HG02943 (cell line): Measurements from ENCODE around the gene TMEM94.
A peak's percentile ranks its signal among the peaks of the same experiment; 100 is the strongest.
"Not testable (repeated sequence)": the region's sequence is repeated elsewhere in the genome, so short reads cannot be mapped to it uniquely, and the experiment has no call there.

Experiments used
- ATAC-seq: cut with Tn5 transposase; IDR thresholded peaks from one replicate; pipeline ENCODE4 v1.9.1; 2021; ENCODE audit warnings: mild to moderate bottlenecking, low read depth, moderate library complexity; ENCODE audit not compliant: unreplicated experiment

TMEM94 gene

GRCh38 chr17:75456417-75457046 is at the start of gene TMEM94:
Gene TMEM94 (plus strand): TSS chr17:75456635. CDS start chr17:75471906, 15,271 bp downstream.
- ATAC-seq = peak; percentile 90

DNA sequence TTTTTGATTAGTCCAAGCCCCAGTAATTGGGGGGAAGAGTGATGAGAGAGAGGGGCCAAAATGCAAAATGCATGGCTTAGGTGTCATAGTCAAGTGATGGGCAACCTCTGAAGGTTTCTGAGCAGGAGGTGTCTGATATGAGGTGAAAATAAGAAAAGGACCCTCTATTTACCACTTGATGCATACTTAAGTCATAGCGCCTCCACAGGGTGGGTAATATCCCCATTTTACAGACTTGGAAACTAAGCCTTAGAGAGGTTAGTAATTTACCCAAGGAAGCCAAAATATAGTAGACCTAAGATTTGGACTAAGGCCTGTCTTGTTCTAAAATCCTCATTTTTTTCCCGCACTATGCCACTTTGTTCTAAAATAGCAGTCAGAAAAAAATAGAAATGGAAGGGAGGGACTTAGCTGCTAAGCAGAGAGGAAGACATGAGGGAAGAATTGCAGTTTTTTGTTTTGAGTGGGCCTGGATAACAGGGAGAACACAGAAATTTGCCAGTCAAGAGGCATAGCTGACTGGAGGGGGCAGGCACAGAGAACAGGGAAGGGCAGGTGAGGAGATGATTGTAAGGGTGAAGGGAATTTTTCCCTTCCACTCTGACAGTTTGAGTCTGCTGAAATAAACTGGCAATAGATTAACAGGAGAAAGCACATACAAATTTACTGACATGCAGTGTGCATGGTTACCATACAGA is 48.6 kb upstream of the TMEM94 start:
- no peak for ATAC-seq

DNA sequence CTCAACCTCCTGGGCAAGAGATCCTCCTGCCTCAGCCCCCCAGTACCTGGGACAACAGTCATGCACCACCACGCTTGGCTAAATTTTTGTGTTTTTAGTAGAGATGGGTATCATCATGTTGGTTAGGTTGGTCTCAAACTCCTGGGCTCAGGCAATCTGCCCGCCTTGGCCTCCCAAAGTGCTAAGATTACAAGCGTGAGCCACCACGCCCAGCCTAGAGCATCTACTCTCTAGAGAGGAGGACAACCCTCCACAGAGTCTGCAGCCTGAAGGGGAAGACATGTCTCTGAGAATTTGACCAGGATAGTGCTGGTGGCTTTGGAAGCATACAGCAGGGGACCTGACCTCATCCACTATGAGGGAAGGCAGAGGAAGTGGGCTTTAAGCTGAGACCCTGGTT is 46.3 kb upstream of the TMEM94 start:
- no peak for ATAC-seq

DNA sequence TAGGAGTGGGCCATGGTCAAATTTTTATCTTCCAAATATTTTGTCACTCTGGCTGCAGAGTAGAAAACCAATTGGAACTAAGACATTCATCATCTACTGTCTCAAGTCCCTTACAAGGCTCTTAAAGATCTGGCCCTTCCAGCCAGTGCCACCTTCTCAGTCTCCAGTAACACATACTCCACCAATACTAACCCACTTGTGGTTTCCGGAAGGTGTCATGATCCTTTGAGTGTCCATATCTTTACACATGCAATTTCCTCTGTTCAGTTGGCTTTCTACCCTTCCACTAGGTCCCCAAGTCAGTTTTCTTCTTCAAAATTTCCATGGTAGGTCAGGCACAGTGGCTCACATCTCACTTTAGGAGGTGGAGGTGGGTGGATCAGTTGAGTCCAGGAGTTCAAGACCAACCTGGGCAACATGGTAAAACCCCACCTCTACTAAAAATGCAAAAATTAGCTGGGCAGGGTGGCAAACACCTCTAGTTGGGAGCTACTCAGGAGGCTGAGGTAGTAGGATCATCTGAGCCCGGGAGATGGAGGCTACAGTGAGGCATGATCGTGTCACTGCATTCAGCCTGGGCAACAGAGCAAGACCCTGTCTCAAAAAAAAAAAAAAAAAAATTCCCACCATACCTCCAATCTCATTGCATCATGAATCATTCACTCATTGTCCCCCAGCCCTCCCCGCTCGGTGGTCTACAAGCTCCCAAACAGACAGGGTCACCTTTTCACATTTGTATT is 44.9 kb upstream of the TMEM94 start:
- ATAC-seq = no peak

DNA sequence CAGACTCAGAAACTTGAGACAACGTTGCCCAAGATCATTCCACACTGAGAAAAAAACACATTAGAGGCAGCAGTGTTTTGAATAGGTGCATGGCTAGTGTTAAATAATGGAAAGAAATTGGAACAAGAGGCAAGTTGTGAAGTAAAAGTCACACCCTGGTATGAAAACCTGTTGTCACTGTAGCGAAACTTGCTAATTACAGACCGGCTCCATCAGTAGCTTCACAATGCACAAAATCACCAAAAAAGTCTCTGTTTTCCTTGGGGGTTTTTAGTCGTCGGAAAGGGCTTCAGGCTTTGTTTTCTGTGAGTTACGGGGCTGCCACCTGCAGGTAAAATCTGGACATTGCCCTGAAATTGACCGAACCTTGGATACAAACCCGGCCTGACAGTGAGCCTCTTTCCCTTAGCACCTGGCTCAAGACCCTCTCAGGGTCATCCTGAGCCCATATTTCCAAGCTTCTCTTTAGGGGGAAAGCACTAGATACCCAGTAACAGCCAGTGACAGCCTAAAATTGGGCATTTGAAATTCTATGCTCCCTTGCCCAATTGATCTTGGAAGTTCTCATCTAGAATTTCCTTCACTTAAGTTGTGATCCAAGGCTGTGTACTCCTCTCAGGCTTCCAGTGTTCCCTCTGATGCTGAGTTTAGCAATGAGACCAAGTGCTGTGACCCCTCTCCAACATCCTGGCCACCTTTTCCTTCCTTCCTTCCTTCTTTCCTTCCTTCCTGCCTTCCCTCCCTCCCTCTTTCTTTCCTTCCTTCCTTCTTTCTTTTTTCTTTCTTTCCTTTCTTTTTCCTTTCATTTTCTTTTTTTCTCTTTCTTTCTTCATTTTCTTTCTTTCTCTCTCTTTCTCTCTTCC is 43.7 kb upstream of the TMEM94 start:
- ATAC-seq = no peak

DNA sequence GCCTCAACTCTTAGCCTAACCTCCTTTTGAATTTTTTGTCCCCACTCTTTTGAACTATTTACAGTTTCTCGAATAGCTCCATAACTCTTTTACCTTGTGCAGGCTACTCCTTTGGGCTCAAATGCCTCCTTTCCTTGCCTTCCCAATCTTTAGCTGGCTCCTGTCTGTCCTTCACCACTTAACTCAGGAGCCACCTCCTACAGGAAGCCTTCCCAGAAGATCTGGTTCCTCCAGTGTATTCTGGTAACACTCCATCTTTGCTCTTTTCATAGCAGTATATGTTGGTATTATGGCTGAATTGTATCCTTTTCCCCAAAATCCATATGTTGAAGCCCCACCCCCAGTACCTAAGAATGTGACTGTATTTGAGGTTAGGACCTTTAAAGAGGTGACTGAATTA is 41.9 kb upstream of the TMEM94 start:
- ATAC-seq = no peak

- ATAC-seq = no peak
Measured at GRCh38 chr17:75416006-75416405, 40.4 kb upstream of the TMEM94 start.

- ATAC-seq = no peak
Measured at GRCh38 chr17:75417054-75417580, 39.3 kb upstream of the TMEM94 start.

DNA sequence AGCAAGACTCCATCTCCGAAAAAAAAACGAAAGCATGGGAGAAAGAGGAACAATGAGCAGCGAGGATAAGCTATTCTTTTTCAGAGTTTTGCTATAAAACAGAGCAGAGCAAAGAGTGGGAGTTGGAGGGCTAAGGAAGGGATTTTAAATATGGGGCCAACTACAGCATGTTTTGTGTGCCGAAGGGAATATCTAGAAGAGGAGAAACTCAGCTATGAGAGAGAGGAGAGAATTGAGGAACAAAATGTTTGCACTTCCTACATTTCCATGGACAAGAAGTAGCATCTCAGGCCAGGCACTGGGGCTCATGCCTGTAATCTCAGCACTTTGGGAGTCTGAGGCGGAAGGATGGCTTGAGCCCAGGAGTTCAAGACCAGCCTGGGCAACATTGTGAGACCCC is 37.9 kb upstream of the TMEM94 start:
- no peak for ATAC-seq

DNA sequence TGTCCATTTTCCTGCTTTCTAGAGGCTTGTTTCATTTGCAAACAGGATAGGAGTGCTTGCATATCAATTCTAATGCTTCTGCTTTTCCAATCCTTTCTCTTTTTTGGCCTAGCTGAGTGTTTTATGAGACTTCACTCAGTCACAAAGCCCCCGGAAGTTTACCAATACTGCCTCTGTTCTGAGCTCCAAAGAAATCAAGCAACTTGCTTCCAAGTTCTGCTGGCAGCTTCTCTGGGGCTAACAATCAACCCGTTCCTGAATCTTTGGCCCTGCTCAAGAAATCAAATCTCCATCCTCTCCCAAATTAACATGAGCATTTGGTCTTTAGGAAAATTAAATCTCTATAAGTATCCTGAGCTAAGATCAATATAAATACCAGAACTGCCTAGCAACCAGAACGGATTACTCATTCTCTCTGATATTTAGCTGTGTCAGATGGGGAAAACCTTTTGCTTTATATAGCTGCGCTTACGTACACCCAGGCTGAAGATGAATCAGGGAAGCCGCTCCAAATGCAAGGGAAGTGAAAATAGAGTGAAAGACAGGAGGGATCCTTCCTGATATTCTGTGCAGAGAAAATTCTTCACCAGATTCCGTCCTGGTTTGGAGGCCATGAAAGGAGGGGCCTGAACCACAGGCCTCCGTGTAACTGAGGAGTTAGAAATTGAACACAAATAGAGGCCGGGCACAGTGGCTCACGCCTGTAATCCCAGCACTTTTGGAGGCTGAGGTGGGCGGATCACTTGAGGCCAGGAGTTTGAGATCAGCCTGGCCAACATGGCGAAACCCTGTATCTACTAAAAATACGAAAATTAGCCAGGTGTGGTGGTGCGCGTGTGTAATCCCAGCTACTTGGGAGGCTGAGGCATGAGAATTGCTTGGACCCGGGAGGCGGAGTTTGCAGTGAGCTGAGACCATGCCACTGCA is 27.6 kb upstream of the TMEM94 start:
- no peak for ATAC-seq

DNA sequence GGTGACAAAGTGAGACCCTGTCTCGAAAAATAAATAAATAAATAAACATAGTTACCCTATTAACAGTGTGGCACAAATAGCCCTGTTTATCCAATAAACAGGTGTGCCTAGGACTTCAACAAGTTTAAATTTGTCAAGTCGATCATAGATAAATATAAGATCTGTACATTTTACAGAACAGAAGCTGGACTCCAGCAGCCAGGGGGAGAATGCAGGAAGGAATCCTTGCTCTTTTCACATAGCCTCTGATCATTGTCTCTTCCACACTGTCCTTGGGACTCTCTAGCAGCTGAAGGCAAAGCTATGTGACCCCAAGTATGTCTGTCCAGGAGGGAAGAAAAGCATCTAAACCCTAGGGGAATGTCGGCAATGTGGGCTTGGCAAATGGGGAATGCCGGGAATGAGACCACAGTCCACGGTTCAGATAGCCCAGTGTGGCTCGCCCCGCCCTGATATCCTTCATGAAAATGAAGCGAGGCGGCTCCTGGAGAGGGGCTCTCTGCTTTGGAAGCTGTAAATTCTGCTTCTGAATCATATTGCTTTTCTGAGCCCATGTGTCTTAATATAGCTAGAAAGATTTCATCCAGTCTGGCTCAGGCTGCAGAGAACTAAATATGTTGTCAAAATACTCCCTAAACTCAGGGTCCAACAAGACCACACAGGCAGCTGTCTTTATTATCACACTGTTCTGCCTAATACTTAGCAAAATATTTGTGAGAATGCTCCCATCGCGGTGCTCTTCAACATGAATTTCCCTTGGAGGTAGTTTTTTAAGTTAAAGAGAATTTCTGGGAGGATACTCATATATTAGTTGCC is 26.1 kb upstream of the TMEM94 start:
- ATAC-seq = no peak

DNA sequence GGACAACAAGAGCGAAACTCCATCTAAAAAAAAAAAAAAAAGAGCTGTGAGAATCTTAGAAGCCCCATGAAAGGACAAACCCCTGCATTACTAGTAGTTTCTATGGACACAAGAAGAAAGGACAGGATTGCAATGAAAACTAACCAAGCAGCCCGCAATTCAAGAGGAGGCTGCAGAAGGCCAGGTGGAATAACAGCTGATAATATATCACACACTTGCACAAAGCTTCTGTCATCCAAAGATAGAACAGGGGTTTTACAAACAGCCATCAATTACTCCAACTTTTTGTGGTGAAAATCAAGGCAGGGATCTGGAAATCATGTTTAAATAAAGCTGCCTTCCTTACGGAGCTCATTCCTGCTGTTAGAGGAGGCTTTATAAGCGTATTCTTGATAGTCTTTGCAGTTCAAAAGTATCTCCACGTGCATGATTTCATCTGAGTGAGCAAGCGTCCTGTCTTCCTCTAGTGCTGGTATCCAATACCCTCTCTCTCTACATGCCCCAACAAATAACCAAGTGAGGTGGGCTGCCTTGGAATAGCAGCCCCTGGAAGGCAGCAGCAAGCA is 23.1 kb upstream of the TMEM94 start:
- no peak for ATAC-seq

DNA sequence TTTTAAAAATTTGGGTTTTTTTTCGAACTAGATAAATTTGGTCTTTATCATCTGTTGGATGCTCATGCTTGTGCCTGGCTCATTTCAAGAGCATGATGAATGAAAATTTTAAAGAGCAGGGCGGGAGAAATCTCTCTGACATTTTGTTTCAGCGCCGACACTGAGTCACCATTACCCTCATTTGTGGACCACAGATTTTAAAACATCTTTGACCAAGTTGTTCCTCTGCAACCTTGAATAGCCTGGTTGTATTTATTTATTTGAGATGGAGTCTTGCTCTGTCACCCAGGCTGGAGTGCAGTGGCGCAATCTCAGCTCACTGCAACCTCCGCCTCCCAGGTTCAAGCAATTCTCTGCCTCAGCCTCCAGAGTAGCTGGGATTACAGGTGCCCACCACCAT is 22.0 kb upstream of the TMEM94 start:
- not testable (repeated sequence) for ATAC-seq

GRCh38 chr17:75437404-75437803 is 19.0 kb upstream of the TMEM94 start:
- not testable (repeated sequence) for ATAC-seq

DNA sequence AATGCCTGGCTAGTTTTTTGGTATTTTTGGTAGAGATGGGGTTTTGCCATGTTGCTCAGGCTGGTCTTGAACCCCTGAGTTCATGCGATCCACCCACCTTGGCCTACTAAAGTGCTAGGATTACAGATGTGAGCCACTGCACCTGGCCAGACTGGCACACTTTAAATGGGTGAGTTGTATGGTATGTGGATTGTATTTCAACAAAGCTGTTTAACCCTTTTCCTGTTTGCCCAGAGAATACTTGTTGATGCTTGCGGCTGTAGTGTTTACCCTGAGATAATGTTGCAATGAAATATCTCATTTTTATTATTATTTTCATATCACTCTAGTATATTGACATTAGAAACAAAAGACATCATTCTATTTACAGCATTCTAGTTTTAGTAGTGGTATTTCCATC is 17.1 kb upstream of the TMEM94 start:
- no peak for ATAC-seq

DNA sequence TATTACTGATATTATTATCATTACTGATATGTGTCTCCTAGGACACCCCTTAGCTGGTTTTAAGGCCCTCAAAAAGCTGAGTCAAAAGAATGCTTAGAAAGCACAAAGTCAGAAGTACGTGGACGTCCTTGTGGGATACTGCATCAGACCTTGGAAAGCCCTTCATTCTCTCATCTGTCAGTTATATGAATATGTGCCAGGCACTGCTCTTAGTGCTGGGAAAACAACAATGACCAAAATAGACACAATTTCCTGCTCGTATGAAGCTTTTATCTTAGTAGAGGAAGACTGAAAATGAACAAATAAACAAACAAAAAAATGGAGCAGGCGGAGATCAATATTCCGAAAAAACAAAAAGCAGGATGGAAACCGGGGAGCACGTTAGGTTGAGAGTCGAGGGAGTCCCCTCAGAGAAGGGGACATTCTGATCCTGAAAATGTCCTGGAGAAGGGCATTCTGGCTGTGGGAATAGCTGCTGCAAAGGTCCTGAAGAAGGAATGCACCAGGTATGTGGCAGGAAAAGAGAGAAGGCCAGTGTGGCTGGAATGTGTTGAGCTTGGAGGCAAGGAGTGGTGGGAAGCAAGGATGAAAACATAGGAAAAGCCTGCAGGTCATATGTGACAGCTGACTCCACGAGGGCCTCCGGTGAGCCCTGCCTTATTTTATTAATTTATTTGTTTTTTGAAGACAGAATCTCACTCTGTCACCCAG is 15.5 kb upstream of the TMEM94 start:
- ATAC-seq = no peak

DNA sequence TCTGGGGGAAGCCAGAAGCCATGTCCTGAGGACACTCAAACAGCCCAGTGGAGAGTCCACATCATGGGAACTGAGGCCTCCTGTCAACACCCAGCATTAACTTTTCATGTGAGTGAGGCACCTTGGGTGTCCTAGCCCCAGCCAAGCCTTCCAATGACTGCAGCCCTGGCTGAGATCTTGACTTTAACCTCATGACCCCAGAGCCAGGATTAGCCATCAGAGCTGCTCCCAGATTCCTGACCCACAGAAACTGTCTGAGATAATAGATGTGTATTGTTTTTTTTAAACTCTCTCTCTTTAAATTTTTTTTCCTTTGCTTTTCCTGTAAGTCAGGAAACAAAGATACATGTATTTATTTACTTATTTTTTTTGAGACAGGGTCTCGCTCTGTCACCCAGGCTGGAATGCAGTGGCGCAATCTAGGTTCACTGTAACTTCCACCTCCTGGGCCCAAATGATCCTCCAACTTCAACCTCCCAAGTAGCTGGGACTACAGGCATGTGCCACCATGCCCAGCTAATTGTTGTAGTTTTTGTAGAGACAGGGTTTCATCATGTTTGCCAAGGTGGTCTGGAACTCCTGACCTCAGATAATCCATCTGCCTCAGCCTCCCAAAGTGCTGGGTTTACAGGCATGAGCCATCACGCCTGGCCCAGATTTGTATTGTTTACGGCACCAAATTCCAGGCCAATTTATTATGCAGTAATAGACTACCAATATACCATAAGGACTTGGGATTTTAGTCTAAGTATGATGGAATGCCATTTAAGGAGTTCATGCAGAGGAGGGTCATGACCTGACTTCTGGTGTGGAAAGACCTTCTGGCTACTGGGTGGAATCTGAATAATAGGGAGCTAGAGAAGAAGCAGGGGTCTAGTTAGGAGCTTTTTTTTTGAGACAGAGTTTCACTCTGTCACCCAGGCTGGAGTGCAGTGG is 14.0 kb upstream of the TMEM94 start:
- no peak for ATAC-seq
